Measurements from ENCODE around the gene SH3BP2.

Gene SH3BP2

DNA sequence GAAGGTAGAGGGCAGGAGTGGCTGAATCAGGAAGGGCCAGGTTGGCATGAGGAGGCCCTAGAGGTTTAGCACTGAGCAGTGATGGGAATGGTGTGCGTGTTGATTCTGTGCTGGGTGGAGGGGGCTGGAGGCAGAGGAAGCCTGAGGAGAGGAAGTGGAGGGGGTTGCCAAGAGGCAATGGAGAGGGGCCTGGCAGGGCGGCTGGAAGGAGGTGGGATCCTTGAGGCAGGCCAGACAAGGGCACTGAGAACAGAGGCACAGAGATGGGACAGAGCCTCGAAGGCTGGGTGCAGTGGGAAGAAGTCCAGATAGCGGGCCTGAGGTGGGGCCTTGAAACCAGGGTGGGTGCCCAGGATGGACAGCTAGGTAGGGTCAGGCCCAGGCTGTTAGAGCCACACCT lies 24.3 kb downstream of the SH3BP2 start:
- peaks cover 23% of the 10 kb centered on the region for H3K36me3 ChIP-seq (ENCODE audit: control insufficient read depth, insufficient read depth, low read length)
- peaks cover 6% of the 10 kb centered on the region for H3K9me3 ChIP-seq (ENCODE audit: control insufficient read depth, low read length)
- H3K4me3 ChIP-seq (ENCODE audit: extremely low read depth, insufficient read depth, low read length, poor library complexity, severe bottlenecking), result no peak overlapping the region
- no peak overlapping the region for H3K27ac ChIP-seq (ENCODE audit: low read depth, low read length, severe bottlenecking)
- peaks cover 3% of the 10 kb centered on the region for H3K4me1 ChIP-seq (ENCODE audit: control insufficient read depth, insufficient read depth, low read length, poor library complexity, severe bottlenecking)
- 93 to 100% methylated on average over 3 to 4 of the region's 4 CpGs for WGBS, 2 experiments (ENCODE audit: insufficient coverage in 2 of 2)

DNA sequence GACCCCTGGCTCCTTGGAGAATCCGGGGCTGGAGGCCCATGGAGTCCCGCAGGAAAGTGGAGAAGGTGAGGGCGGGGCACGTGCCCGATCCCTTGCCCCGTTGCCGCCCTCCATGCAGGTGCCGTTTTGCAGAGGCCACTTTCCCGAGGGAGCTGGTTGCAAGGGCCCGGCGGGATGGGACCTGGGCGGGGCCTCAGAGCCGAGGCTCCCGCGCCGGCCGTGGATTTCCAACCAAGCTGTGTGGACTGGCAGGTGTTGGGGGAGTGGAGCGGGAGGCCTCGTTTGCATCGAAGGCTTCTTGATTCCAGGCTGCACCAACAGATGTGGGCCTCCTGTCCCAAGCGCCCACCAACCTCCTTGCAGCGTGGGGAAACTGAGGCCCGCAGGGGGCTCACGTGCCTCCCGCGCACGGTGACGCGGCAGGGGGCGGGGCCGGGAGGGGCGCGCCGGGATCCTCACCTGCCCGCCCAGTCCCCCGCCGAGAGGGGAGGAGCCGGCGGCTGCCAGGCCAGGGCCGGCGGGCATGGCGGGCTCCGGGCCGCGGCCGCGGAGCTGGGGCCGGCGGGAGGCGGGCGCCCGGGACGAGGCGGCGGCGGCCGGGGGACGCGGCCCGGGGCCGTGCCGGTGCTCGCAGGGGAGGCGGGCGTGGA lies 24.9 kb downstream of the SH3BP2 start:
- peak overlapping the region; percentile 50 for H3K4me3 ChIP-seq (ENCODE audit: extremely low read depth, insufficient read depth, low read length, poor library complexity, severe bottlenecking)
- no peak overlapping the region for H3K27ac ChIP-seq (ENCODE audit: low read depth, low read length, severe bottlenecking)
- H3K36me3 ChIP-seq (ENCODE audit: control insufficient read depth, insufficient read depth, low read length), result peaks cover 28% of the 10 kb centered on the region
- H3K4me1 ChIP-seq (ENCODE audit: control insufficient read depth, insufficient read depth, low read length, poor library complexity, severe bottlenecking), result no peaks in the 10 kb centered on the region
- 13 to 22% methylated on average over 35 to 55 of the region's 65 CpGs for WGBS, 2 experiments (ENCODE audit: insufficient coverage in 2 of 2)
- peaks cover 6% of the 10 kb centered on the region for H3K9me3 ChIP-seq (ENCODE audit: control insufficient read depth, low read length)

DNA sequence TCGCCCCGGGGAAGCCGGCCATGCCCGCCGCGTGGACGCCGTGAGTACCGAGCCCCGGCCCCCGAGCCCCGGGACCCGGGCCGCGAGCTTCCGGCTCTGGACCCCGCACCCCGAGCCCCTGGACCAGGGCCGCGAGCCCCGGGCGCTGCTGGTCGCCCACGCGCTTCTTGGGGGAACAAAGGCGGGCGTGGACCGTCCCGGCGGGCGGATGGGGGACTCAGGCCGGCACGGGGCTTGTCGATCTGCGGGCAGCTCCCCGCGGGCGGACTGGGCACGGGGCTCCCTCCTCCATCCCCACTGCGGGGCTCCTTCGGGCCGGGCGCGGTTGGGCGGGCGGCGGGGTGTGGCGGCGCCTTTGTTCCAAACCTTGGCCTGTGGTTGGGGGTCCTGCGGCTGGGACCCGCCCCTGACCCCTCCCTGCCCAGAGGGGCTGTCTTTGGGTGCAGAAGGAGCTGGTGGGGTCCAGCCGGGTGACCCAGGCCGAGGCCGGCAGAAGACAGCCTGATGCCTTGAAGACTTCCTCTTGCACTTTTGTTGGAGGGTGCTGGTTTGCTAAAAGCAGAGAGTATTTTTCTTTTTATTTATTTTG lies 25.6 kb downstream of the SH3BP2 start:
- Histone ChIP-seq H3K27ac (ENCODE audit: low read depth, low read length, severe bottlenecking) (no peak overlapping the region), H3K36me3 (ENCODE audit: control insufficient read depth, insufficient read depth, low read length) (peaks cover 35% of the 10 kb centered on the region), H3K4me1 (ENCODE audit: control insufficient read depth, insufficient read depth, low read length, poor library complexity, severe bottlenecking) (no peaks in the 10 kb centered on the region), H3K9me3 (ENCODE audit: control insufficient read depth, low read length) (peaks cover 6% of the 10 kb centered on the region), H3K4me3 (ENCODE audit: extremely low read depth, insufficient read depth, low read length, poor library complexity, severe bottlenecking) (peak overlapping the region; percentile 50)
- 1% methylated on average over 24 to 37 of the region's 54 CpGs for WGBS, 2 experiments (ENCODE audit: insufficient coverage in 2 of 2)

DNA sequence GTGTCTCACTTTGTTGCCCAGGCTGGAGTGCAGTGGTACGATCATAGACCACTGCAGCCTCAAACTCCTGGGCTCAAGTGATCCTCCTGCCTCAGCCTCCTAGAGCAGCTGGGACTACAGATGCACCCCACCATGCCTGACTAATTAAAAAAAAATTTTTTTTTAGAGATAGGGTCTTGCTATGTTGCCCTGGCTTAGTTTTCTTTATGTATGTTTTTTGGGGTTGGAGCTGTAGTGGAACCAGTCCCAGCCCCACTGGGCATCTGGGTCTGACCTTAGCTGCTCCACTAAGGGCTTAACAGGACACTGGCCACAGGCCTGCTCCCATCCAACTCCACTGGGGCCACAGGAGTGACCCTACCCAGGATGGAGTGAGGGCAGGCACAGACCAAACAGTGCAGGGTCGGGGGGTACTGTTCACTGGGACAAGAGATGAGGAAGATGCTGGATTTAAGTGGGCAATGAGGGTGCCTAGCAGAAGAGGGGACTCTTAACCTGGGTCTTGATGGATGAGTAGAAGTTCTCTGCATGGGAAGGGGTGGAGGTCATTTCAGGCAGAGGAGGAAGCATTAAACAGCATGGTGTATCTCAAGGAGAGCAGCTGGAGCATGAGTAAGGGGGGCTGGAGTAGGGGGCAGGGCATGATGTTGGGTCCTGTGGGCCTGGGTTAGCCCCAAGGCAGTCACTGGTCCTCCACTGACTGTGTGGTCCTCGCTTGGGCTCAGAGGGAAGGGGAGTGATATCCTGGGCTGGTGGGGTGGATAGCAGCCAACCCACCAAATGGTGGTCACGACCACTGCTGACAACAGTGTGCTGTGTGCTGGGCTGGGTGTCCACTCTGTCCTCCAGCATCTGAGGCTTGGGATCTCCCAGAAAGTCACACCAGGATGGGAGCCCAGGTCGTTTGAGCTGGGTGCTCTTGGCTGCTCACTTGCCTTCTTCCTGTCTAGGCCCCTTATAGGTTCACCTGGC lies 26.6 kb downstream of the SH3BP2 start:
- no peaks in the 10 kb centered on the region for H3K4me1 ChIP-seq (ENCODE audit: control insufficient read depth, insufficient read depth, low read length, poor library complexity, severe bottlenecking)
- peaks cover 6% of the 10 kb centered on the region for H3K9me3 ChIP-seq (ENCODE audit: control insufficient read depth, low read length)
- 92 to 98% methylated on average over 4 of the region's 5 CpGs for WGBS, 2 experiments (ENCODE audit: insufficient coverage in 2 of 2)
- peaks cover 45% of the 10 kb centered on the region for H3K36me3 ChIP-seq (ENCODE audit: control insufficient read depth, insufficient read depth, low read length)
- H3K27ac ChIP-seq (ENCODE audit: low read depth, low read length, severe bottlenecking), result no peak overlapping the region
- peak overlapping the region; percentile 50 for H3K4me3 ChIP-seq (ENCODE audit: extremely low read depth, insufficient read depth, low read length, poor library complexity, severe bottlenecking)

DNA sequence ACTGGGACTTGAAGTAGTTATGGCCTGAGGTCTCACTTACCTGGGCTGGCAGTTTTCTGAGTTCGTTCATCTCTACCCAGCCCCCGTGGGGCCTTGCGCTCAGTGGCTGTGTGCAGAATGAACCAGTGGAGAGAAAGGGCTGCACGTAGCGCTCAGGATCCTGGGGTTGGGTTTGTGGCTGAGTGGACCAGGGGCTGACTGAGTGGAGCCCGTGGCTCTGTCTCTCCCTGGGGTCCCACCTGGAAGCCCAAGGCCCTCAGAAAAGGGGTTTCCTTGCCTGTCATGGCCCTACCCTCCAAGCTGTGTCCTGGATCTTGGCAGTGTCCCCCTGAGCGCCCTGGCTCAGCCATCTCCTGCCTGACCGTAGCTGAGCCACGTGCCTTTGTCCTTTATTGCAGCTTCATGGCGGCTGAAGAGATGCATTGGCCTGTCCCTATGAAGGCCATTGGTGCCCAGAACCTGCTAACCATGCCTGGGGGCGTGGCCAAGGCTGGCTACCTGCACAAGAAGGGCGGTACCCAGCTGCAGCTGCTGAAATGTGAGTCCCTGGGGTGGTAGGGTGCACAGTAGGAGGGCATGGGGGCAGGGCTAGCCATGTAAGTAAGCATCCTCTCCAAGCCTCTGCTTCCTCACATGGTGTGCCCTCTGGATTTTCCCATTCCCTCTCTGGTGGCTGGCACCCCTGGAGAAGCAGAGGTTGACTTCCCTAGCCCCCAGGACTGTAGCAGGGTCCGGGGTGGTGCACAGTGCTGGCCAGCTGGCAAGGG lies 27.5 kb downstream of the SH3BP2 start:
- WGBS, 2 experiments (ENCODE audit: insufficient coverage in 2 of 2), result 90% methylated on average over 13 of the region's 13 CpGs
- Histone ChIP-seq H3K4me3 (ENCODE audit: extremely low read depth, insufficient read depth, low read length, poor library complexity, severe bottlenecking) (no peak overlapping the region), H3K4me1 (ENCODE audit: control insufficient read depth, insufficient read depth, low read length, poor library complexity, severe bottlenecking) (no peaks in the 10 kb centered on the region), H3K9me3 (ENCODE audit: control insufficient read depth, low read length) (peaks cover 6% of the 10 kb centered on the region), H3K36me3 (ENCODE audit: control insufficient read depth, insufficient read depth, low read length) (peaks cover 53% of the 10 kb centered on the region), H3K27ac (ENCODE audit: low read depth, low read length, severe bottlenecking) (no peak overlapping the region)

DNA sequence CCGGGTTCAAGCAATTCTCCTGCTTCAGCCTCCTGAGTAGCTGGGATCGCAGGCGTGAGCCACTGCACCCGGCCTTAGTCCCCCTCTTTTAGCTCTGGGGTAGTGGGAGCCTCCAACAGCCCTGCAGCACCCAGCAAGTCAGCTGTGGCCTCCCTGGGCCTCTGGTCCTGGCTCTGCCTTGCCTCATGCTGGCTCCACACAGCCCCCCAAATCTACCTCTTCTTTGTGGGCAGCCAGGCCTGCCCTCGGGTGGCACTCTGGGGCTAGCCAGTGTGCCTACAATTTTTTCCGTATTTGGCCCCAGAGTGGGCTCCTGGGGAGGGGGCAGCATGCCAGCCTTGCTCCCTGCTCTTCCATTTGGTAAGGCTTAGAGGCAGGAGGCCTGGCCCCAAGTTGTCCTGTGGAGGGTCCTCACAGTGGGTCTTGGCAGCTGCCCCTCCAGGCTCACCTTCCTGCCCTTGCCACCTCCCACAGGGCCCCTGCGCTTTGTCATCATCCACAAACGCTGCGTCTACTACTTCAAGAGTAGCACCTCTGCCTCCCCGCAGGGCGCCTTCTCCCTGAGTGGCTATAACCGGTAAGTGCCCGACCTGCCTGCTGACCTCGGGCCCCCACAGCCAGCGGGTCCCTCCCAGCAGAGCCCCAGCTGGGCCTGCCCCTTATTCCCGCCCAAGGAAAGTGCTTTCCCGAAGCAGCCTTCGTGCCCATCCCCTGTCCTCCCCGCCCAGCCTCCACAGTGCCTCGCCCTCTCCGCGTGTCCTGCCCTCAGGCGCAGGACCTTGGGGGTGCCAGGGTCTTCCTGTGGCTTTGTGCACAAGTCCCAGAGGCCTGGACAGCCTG lies 29.8 kb downstream of the SH3BP2 start:
- H3K36me3 ChIP-seq (ENCODE audit: control insufficient read depth, insufficient read depth, low read length), result peaks cover 61% of the 10 kb centered on the region
- no peaks in the 10 kb centered on the region for H3K9me3 ChIP-seq (ENCODE audit: control insufficient read depth, low read length)
- H3K4me3 ChIP-seq (ENCODE audit: extremely low read depth, insufficient read depth, low read length, poor library complexity, severe bottlenecking), result no peak overlapping the region
- no peaks in the 10 kb centered on the region for H3K4me1 ChIP-seq (ENCODE audit: control insufficient read depth, insufficient read depth, low read length, poor library complexity, severe bottlenecking)
- 95% methylated on average over 16 to 23 of the region's 23 CpGs for WGBS, 2 experiments (ENCODE audit: insufficient coverage in 2 of 2)
- H3K27ac ChIP-seq (ENCODE audit: low read depth, low read length, severe bottlenecking), result no peak overlapping the region

DNA sequence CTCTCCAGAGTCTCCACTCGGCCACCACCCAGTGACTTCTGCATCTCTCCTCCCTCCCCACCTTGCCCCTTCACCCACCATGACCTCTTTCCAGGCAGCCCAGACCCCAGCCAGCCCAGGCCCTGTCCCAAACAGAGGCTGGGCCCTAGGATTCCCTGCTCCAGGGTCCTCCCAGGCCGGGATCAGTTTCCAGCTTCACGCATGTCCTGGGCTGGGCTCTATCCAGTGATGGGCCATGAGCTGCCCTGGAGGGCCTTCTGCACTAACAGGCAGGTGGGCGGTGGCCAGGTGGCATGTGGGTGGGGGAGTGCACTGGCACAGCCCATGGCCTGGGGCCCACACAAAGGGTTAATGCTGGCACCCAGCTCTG lies 30.4 kb downstream of the SH3BP2 start:
- peaks cover 65% of the 10 kb centered on the region for H3K36me3 ChIP-seq (ENCODE audit: control insufficient read depth, insufficient read depth, low read length)
- no peak overlapping the region for H3K4me3 ChIP-seq (ENCODE audit: extremely low read depth, insufficient read depth, low read length, poor library complexity, severe bottlenecking)
- WGBS, 2 experiments (ENCODE audit: insufficient coverage in 2 of 2), result 89 to 91% methylated on average over 4 of the region's 4 CpGs
- H3K9me3 ChIP-seq (ENCODE audit: control insufficient read depth, low read length), result no peaks in the 10 kb centered on the region
- H3K4me1 ChIP-seq (ENCODE audit: control insufficient read depth, insufficient read depth, low read length, poor library complexity, severe bottlenecking), result no peaks in the 10 kb centered on the region
- no peak overlapping the region for H3K27ac ChIP-seq (ENCODE audit: low read depth, low read length, severe bottlenecking)

DNA sequence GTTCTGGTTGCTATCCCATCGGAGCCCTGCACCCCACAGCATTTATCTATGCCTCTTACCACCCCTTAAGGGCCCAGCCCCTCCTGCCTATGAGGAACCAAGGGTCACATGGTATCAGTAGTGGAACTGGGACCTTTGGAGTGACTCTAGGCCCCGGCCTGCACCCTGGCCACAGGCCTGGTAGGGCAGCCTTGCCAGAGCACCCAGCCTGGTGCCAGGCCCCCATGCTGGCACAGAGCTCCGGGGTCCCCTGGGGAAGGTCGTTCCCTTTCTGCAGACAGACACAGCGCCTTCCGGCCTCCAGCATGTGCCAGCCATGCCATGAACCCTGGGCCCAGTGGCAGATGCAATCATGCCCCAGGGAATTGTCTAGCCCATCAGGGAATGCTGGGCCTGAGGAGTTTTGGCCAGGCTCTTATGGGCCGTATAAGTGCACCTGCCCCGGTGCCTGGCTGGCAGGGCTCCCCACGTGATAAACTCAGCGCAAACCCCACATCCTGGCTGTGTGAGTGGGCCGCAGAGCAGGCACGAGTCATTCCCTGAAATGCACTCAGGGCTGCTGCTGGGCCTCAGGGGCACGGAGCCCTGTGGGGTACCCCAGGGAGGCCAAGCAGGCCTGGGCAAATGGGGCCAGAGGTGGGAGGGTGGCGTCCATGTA lies 30.9 kb downstream of the SH3BP2 start:
- H3K36me3 ChIP-seq (ENCODE audit: control insufficient read depth, insufficient read depth, low read length), result peaks cover 70% of the 10 kb centered on the region
- no peaks in the 10 kb centered on the region for H3K9me3 ChIP-seq (ENCODE audit: control insufficient read depth, low read length)
- H3K4me3 ChIP-seq (ENCODE audit: extremely low read depth, insufficient read depth, low read length, poor library complexity, severe bottlenecking), result no peak overlapping the region
- 96 to 97% methylated on average over 12 to 14 of the region's 14 CpGs for WGBS, 2 experiments (ENCODE audit: insufficient coverage in 2 of 2)
- no peak overlapping the region for H3K27ac ChIP-seq (ENCODE audit: low read depth, low read length, severe bottlenecking)
- H3K4me1 ChIP-seq (ENCODE audit: control insufficient read depth, insufficient read depth, low read length, poor library complexity, severe bottlenecking), result no peaks in the 10 kb centered on the region

DNA sequence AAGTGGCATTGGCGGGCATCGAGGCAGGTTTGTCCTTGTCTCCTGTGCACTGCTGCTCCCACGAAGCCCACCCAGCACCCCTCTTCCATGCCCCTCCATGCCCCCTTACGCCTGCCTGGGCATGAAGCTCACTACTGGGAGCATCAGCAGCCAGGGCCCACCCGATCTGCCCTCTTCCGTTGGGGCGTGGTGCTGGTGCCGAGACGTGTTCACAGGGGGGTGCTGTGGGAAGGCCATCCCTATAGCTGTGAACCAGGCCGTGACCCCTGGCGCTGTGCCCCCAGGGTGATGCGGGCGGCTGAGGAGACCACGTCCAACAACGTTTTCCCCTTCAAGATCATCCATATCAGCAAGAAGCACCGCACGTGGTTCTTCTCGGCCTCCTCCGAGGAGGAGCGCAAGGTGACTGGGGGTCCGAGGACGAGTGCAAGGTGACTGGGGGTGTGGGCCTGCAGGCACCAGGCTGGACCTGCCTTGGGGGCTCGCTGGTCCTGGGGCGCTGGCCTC lies 31.5 kb downstream of the SH3BP2 start:
- Histone ChIP-seq H3K4me3 (ENCODE audit: extremely low read depth, insufficient read depth, low read length, poor library complexity, severe bottlenecking) (no peak overlapping the region), H3K9me3 (ENCODE audit: control insufficient read depth, low read length) (no peaks in the 10 kb centered on the region), H3K36me3 (ENCODE audit: control insufficient read depth, insufficient read depth, low read length) (peaks cover 70% of the 10 kb centered on the region), H3K4me1 (ENCODE audit: control insufficient read depth, insufficient read depth, low read length, poor library complexity, severe bottlenecking) (peaks cover under 1% of the 10 kb centered on the region), H3K27ac (ENCODE audit: low read depth, low read length, severe bottlenecking) (no peak overlapping the region)
- WGBS, 2 experiments (ENCODE audit: insufficient coverage in 2 of 2), result 92 to 96% methylated on average over 22 to 24 of the region's 24 CpGs
